ENCODE results near the gene CPA5. TPM values are rescaled to one million over a fixed set of nuclear protein-coding genes. Genes with fewer than 3 reads are reported as not detected.

The CPA5 gene
- total RNA-seq, 2 experiments from 2014 or later, result not detected

GRCh38 chr7:130297628-130298543, 46.7 kb upstream of the CPA5 start:
- H3K79me2 ChIP-seq (ENCODE audit: insufficient read depth, low read depth, low read length), result no peaks in the 10 kb centered on the region
- no peak overlapping the region for H3K4me2 ChIP-seq (ENCODE audit: low read length)
- no peak overlapping the region for H3K4me3 ChIP-seq (ENCODE audit: low read depth, low read length, poor library complexity, severe bottlenecking)
- no peaks in the 10 kb centered on the region for H3K9me3 ChIP-seq (ENCODE audit: low read length)
- H3K4me1 ChIP-seq (ENCODE audit: insufficient read depth, low read length, poor library complexity, severe bottlenecking), result no peaks in the 10 kb centered on the region
- CTCF ChIA-PET (ENCODE audit: unreplicated experiment), result no interaction called here
- no peak overlapping the region for H3K27ac ChIP-seq (ENCODE audit: low read depth, low read length, poor library complexity, severe bottlenecking)
- no peak overlapping the region for H2AFZ ChIP-seq (ENCODE audit: low read length)
- no peak for TF ChIP-seq EZH2phosphoT487 (IDR thresholded peaks at IDR 0.05; ENCODE audit: borderline replicate concordance, low read depth, low read length)
- BruUV-seq (replicated peaks), result no TSS peak
- intact Hi-C loops (cut with micrococcal nuclease; ENCODE audit: unreplicated experiment), result no loop called here
- no peaks in the 10 kb centered on the region for H3K36me3 ChIP-seq (ENCODE audit: insufficient read depth, low read length)
- no peaks in the 10 kb centered on the region for H4K20me1 ChIP-seq (ENCODE audit: insufficient read depth, low read length)
- POLR2A ChIA-PET, result no interaction called here
- DNase-seq (ENCODE audit: low spot score), result no peak
- H3K9me2 ChIP-seq (ENCODE audit: insufficient read depth, low read length), result no peaks in the 10 kb centered on the region

- Histone ChIP-seq H2AFZ (ENCODE audit: low read length) (no peak overlapping the region), H3K36me3 (ENCODE audit: insufficient read depth, low read length) (no peaks in the 10 kb centered on the region), H3K4me3 (ENCODE audit: low read depth, low read length, poor library complexity, severe bottlenecking) (no peak overlapping the region), H3K27ac (ENCODE audit: low read depth, low read length, poor library complexity, severe bottlenecking) (no peak overlapping the region), H3K9me2 (ENCODE audit: insufficient read depth, low read length) (no peaks in the 10 kb centered on the region), H4K20me1 (ENCODE audit: insufficient read depth, low read length) (no peaks in the 10 kb centered on the region), H3K4me2 (ENCODE audit: low read length) (no peak overlapping the region), H3K4me1 (ENCODE audit: insufficient read depth, low read length, poor library complexity, severe bottlenecking) (no peaks in the 10 kb centered on the region), H3K79me2 (ENCODE audit: insufficient read depth, low read depth, low read length) (no peaks in the 10 kb centered on the region), H3K9me3 (ENCODE audit: low read length) (no peaks in the 10 kb centered on the region)
- TF ChIP-seq CTCF (conservative IDR thresholded peaks at IDR 0.05; ENCODE audit: low read length), result no peak
- no peak for TF ChIP-seq EZH2phosphoT487 (IDR thresholded peaks at IDR 0.05; ENCODE audit: borderline replicate concordance, low read depth, low read length)
- CTCF ChIA-PET (ENCODE audit: unreplicated experiment), result no interaction called here
- DNase-seq (ENCODE audit: low spot score), result no peak
- no TSS peak for BruUV-seq (replicated peaks)
- intact Hi-C loops (cut with micrococcal nuclease; ENCODE audit: unreplicated experiment), result no loop called here
- POLR2A ChIA-PET, result no interaction called here
Measured at GRCh38 chr7:130298544-130299326, 45.9 kb upstream of the CPA5 start.

GRCh38 chr7:130299866-130300265, 44.8 kb upstream of the CPA5 start:
- BruUV-seq (replicated peaks), result no TSS peak

More at GRCh38 chr7:130299866-130300265, 44.8 kb upstream of the CPA5 start:
- POLR2A ChIA-PET, result no interaction called here
- Histone ChIP-seq H3K36me3 (ENCODE audit: insufficient read depth, low read length) (no peaks in the 10 kb centered on the region), H3K4me3 (ENCODE audit: low read depth, low read length, poor library complexity, severe bottlenecking) (no peak overlapping the region), H3K27ac (ENCODE audit: low read depth, low read length, poor library complexity, severe bottlenecking) (no peak overlapping the region), H3K9me2 (ENCODE audit: insufficient read depth, low read length) (no peaks in the 10 kb centered on the region), H3K4me2 (ENCODE audit: low read length) (no peak overlapping the region), H3K79me2 (ENCODE audit: insufficient read depth, low read depth, low read length) (no peaks in the 10 kb centered on the region), H2AFZ (ENCODE audit: low read length) (no peak overlapping the region), H3K9me3 (ENCODE audit: low read length) (no peaks in the 10 kb centered on the region), H3K4me1 (ENCODE audit: insufficient read depth, low read length, poor library complexity, severe bottlenecking) (no peaks in the 10 kb centered on the region), H4K20me1 (ENCODE audit: insufficient read depth, low read length) (no peaks in the 10 kb centered on the region)
- CTCF ChIA-PET (ENCODE audit: unreplicated experiment), result no interaction called here
- DNase-seq (ENCODE audit: low spot score), result no peak
- intact Hi-C loops (cut with micrococcal nuclease; ENCODE audit: unreplicated experiment), result no loop called here
- TF ChIP-seq EZH2phosphoT487 (IDR thresholded peaks at IDR 0.05; ENCODE audit: borderline replicate concordance, low read depth, low read length) (no peak), CTCF (conservative IDR thresholded peaks at IDR 0.05; ENCODE audit: low read length) (no peak)

Measured in OCI-LY7 (cell line).